Naive thymus-derived CD8-positive, alpha-beta T cell (primary cell): ENCODE measurements around the gene MRPS12. TPM values are rescaled to one million over a fixed set of nuclear protein-coding genes. Genes with fewer than 3 reads are reported as not detected.
"Not testable (repeated sequence)": the region's sequence is repeated elsewhere in the genome, so short reads cannot be mapped to it uniquely, and the experiment has no call there.

Source experiments
- ATAC-seq, 2 donors: fragments of 150-1000 bp; cut with Tn5 transposase in 1 of 2; sonication (Bioruptor Pico), chemical (Tn5 transposase) in 1 of 2; 1 replicate in 1 of 2; 2 replicates in 1 of 2; pipeline ENCODE4 v1.10.0; 2021; ENCODE audit warnings: mild to moderate bottlenecking in 2 of 2, moderate library complexity in 2 of 2
- POLR2A ChIA-PET: fragments of 350-600 bp; sonication (Branson Sonifier 250); formaldehyde crosslinking; loops from one replicate; lab custom pipeline; 2021; ENCODE audit warnings: antibody characterized with exemption; lab: Charles Lee
- DNase-seq, 10 donors: peaks; one replicate each; pipeline versions ENCODE4 v3.0.0 to v3.0.0-alpha.2; 2020 to 2022
- H3K27ac Mint-ChIP-seq, 10 donors: one replicate each; pipeline ENCODE4 v1.8.0; 2020 to 2022; ENCODE audit warnings: mild to moderate bottlenecking in 10 of 10, mixed read lengths in 10 of 10, moderate library complexity in 4 of 10, inconsistent platforms in 1 of 10
- H3K27me3 Mint-ChIP-seq, 5 donors: one replicate each; pipeline ENCODE4 v1.8.0; 2021 to 2022; ENCODE audit warnings: mixed read lengths in 5 of 5
- H3K36me3 Mint-ChIP-seq, 3 donors: one replicate each; pipeline ENCODE4 v1.8.0; 2020 to 2022; ENCODE audit warnings: mixed read lengths in 3 of 3, mild to moderate bottlenecking in 2 of 3, inconsistent platforms in 1 of 3
- H3K4me1 Mint-ChIP-seq, 4 donors: one replicate each; pipeline ENCODE4 v1.8.0; 2021 to 2022; ENCODE audit warnings: mixed read lengths in 4 of 4
- H3K4me3 Mint-ChIP-seq, 10 donors: one replicate each; pipeline ENCODE4 v1.8.0; 2020 to 2022; ENCODE audit warnings: mild to moderate bottlenecking in 10 of 10, mixed read lengths in 10 of 10, moderate library complexity in 6 of 10, inconsistent platforms in 1 of 10
- H3K9me3 Mint-ChIP-seq, 9 donors: one replicate each; pipeline ENCODE4 v1.8.0; 2020 to 2022; ENCODE audit warnings: mixed read lengths in 9 of 9, mild to moderate bottlenecking in 3 of 9, inconsistent platforms in 1 of 9, moderate library complexity in 1 of 9
- polyA plus RNA-seq, 3 donors: library from polyadenylated mRNA; unstranded; fragments of 300-500 nt; fragmentation: Illumina TruSeq; gene quantifications; one replicate each; pipeline ENCODE4 v1.2.3, GENCODE V29; 2021
- total RNA-seq, 8 experiments: library from RNA in 2 of 8; stranded (reverse) in 2 of 8; gene quantifications; one replicate each; pipeline ENCODE4 v1.2.3 and lab custom pipeline; 2021 to 2026

The MRPS12 gene
- total and polyA plus RNA-seq, 5 experiments from 2014 or later = 25.6 to 87.7 (median 71.7) TPM

- H3K27ac Mint-ChIP-seq, H3K36me3 Mint-ChIP-seq, H3K4me3 Mint-ChIP-seq, DNase-seq, H3K4me1 Mint-ChIP-seq, H3K9me3 Mint-ChIP-seq, ATAC-seq, POLR2A ChIA-PET: not testable (repeated sequence)
- H3K27me3 Mint-ChIP-seq = peaks cover 0 to 14% (median 8%) of the 10 kb centered on the region in 5 donors
Measured at GRCh38 chr19:38966149-38966548, 35.4 kb downstream of the MRPS12 start.

GRCh38 chr19:38970664-38971532 lies 40.2 kb downstream of the MRPS12 start:
- Mint-ChIP-seq H3K27ac (no peak overlapping the region), H3K27me3 (peaks cover 11 to 19% (median 15%) of the 10 kb centered on the region in 5 donors), H3K4me3 (no peak overlapping the region), H3K36me3 (peaks cover 0 to 5% (median 0%) of the 10 kb centered on the region in 3 donors), H3K4me1 (peaks cover 3 to 9% (median 5%) of the 10 kb centered on the region in 4 donors), H3K9me3 (no peaks in the 10 kb centered on the region)
- DNase-seq = no peak
- ATAC-seq = no peak
- POLR2A ChIA-PET = interaction anchor here (0.7 kb wide), 1 partner anchor 15 kb away, joined by 3 read pairs; no protein-coding TSS in a partner anchor

- Mint-ChIP-seq H3K4me3 (no peak overlapping the region), H3K27me3 (peaks cover 19 to 27% (median 21%) of the 10 kb centered on the region in 5 donors), H3K27ac (peak overlapping the region in 1 of 10 donors; percentile 29), H3K4me1 (peaks cover 7 to 17% (median 12%) of the 10 kb centered on the region in 4 donors), H3K9me3 (no peaks in the 10 kb centered on the region), H3K36me3 (peaks cover 0 to 5% (median 0%) of the 10 kb centered on the region in 3 donors)
- no peak for DNase-seq
- POLR2A ChIA-PET = no interaction called here
- no peak for ATAC-seq
Measured at GRCh38 chr19:38971672-38972071, 40.9 kb downstream of the MRPS12 start.

- H3K9me3 Mint-ChIP-seq = no peaks in the 10 kb centered on the region
- peaks cover 0 to 5% (median 0%) of the 10 kb centered on the region in 3 donors for H3K36me3 Mint-ChIP-seq
- DNase-seq (no peak), ATAC-seq (no peak)
- H3K4me1 Mint-ChIP-seq = peaks cover 7 to 18% (median 12%) of the 10 kb centered on the region in 4 donors
- peak overlapping the region in 8 of 10 donors; percentile 28 to 71 (median 55) for H3K4me3 Mint-ChIP-seq
- POLR2A ChIA-PET = no interaction called here
- H3K27me3 Mint-ChIP-seq = peaks cover 24 to 45% (median 31%) of the 10 kb centered on the region in 5 donors
- H3K27ac Mint-ChIP-seq = peak overlapping the region in 1 of 10 donors; percentile 56
Measured at GRCh38 chr19:38974624-38975213, 44.0 kb downstream of the MRPS12 start.

GRCh38 chr19:38975214-38975860 lies 44.6 kb downstream of the MRPS12 start, which contains the start of gene FBXO17:
Gene FBXO17, minus strand, starts transcription at chr19:38975742. Its CDS starts 25,423 bp downstream, at chr19:38950319.
- peak within 1 kb of the TSS in 9 of 10 donors; percentile 45 to 84 (median 66) for H3K4me3 Mint-ChIP-seq
- no peak for ATAC-seq
- peaks cover 0 to 2% (median 0%) of the 10 kb centered on the region in 9 donors for H3K9me3 Mint-ChIP-seq
- H3K36me3 Mint-ChIP-seq = peaks cover 0 to 5% (median 0%) of the 10 kb centered on the region in 3 donors
- POLR2A ChIA-PET = no interaction called here
- H3K4me1 Mint-ChIP-seq = peaks cover 7 to 18% (median 12%) of the 10 kb centered on the region in 4 donors
- H3K27me3 Mint-ChIP-seq = peaks cover 25 to 48% (median 31%) of the 10 kb centered on the region in 5 donors
- peak within 1 kb of the TSS in 3 of 10 donors; percentile 32 to 83 (median 56) for H3K27ac Mint-ChIP-seq
- peak in 1 of 10 donors; percentile 9 for DNase-seq

GRCh38 chr19:38975861-38976271 lies 45.1 kb downstream of the MRPS12 start:
- Mint-ChIP-seq H3K27me3 (peaks cover 29 to 50% (median 34%) of the 10 kb centered on the region in 5 donors), H3K9me3 (peaks cover 0 to 7% (median 4%) of the 10 kb centered on the region in 9 donors), H3K4me1 (peaks cover 7 to 18% (median 12%) of the 10 kb centered on the region in 4 donors), H3K27ac (peak overlapping the region in 2 of 10 donors; percentile 32 to 83), H3K36me3 (peaks cover 0 to 10% (median 0%) of the 10 kb centered on the region in 3 donors), H3K4me3 (peak overlapping the region in 8 of 10 donors; percentile 45 to 84 (median 70))
- no peak for ATAC-seq
- POLR2A ChIA-PET = no interaction called here
- no peak for DNase-seq

GRCh38 chr19:38977445-38978325 lies 46.9 kb downstream of the MRPS12 start:
- H3K27ac Mint-ChIP-seq = peak overlapping the region in 1 of 10 donors; percentile 9
- DNase-seq (no peak), ATAC-seq (no peak)
- H3K27me3 Mint-ChIP-seq = peaks cover 26 to 48% (median 35%) of the 10 kb centered on the region in 5 donors
- H3K4me1 Mint-ChIP-seq = peaks cover 7 to 18% (median 12%) of the 10 kb centered on the region in 4 donors
- POLR2A ChIA-PET = no interaction called here
- peaks cover 0 to 9% (median 4%) of the 10 kb centered on the region in 9 donors for H3K9me3 Mint-ChIP-seq
- H3K36me3 Mint-ChIP-seq = peaks cover 0 to 10% (median 0%) of the 10 kb centered on the region in 3 donors
- no peak overlapping the region for H3K4me3 Mint-ChIP-seq

- Mint-ChIP-seq H3K36me3 (peaks cover 0 to 10% (median 0%) of the 10 kb centered on the region in 3 donors), H3K27me3 (peaks cover 26 to 48% (median 34%) of the 10 kb centered on the region in 5 donors), H3K27ac (no peak overlapping the region), H3K9me3 (peaks cover 0 to 9% (median 4%) of the 10 kb centered on the region in 9 donors), H3K4me1 (peaks cover 7 to 18% (median 12%) of the 10 kb centered on the region in 4 donors), H3K4me3 (no peak overlapping the region)
- no peak for ATAC-seq
- POLR2A ChIA-PET = no interaction called here
- DNase-seq = no peak
Measured at GRCh38 chr19:38978326-38978689, 47.6 kb downstream of the MRPS12 start.

GRCh38 chr19:38979812-38980211 lies 49.1 kb downstream of the MRPS12 start:
- peaks cover 21 to 43% (median 28%) of the 10 kb centered on the region in 5 donors for H3K27me3 Mint-ChIP-seq
- DNase-seq (no peak), ATAC-seq (no peak)
- peaks cover 0 to 9% (median 4%) of the 10 kb centered on the region in 9 donors for H3K9me3 Mint-ChIP-seq
- peaks cover 7 to 16% (median 11%) of the 10 kb centered on the region in 4 donors for H3K4me1 Mint-ChIP-seq
- H3K27ac Mint-ChIP-seq = no peak overlapping the region
- POLR2A ChIA-PET = no interaction called here
- peaks cover 0 to 8% (median 0%) of the 10 kb centered on the region in 3 donors for H3K36me3 Mint-ChIP-seq
- H3K4me3 Mint-ChIP-seq = no peak overlapping the region

GRCh38 chr19:38980583-38981374 lies 50.0 kb downstream of the MRPS12 start:
- peaks cover 0 to 5% (median 3%) of the 10 kb centered on the region in 3 donors for H3K36me3 Mint-ChIP-seq
- peaks cover 0 to 10% (median 4%) of the 10 kb centered on the region in 9 donors for H3K9me3 Mint-ChIP-seq
- POLR2A ChIA-PET = interaction anchor here (0.7 kb wide), 1 partner anchor 1043 kb away, joined by 3 read pairs; no protein-coding TSS in a partner anchor
- DNase-seq = no peak
- no peak for ATAC-seq
- H3K27me3 Mint-ChIP-seq = peaks cover 18 to 40% (median 25%) of the 10 kb centered on the region in 5 donors
- H3K4me3 Mint-ChIP-seq = no peak overlapping the region
- peaks cover 4 to 10% (median 8%) of the 10 kb centered on the region in 4 donors for H3K4me1 Mint-ChIP-seq
- H3K27ac Mint-ChIP-seq = no peak overlapping the region
